HepG2 (cell line): ENCODE measurements around the gene MGAT2. TPM values are rescaled to one million over a fixed set of nuclear protein-coding genes. Genes with fewer than 3 reads are reported as not detected.

Experiments used
- ESRRA ChIP-seq: sonication (generic); formaldehyde crosslinking; IDR thresholded peaks from 2 replicates; pipeline ENCODE4 v1.5.1; 2020; ENCODE audit warnings: mild to moderate bottlenecking, low read depth, missing genetic modification reagents
- GABPA ChIP-seq, 2 experiments: IDR thresholded peaks; 2 replicates each; pipeline ENCODE4 v1.6.1; 2011 to 2016; ENCODE audit warnings: low read depth in 2 of 2, low read length in 1 of 2, missing biosample characterization in 1 of 2, missing genetic modification characterization in 1 of 2
- GPN1 ChIP-seq: sonication (generic); formaldehyde crosslinking; IDR thresholded peaks from 2 replicates; pipeline ENCODE4 v1.5.1; 2020; ENCODE audit warnings: missing genetic modification reagents, borderline replicate concordance
- HNRNPL ChIP-seq: fragments of 200-400 bp; formaldehyde crosslinking; IDR thresholded peaks from 2 replicates; pipeline ENCODE4 v1.6.1; 2017; ENCODE audit warnings: mild to moderate bottlenecking, low read depth, low read length
- IRX3 ChIP-seq: sonication (generic); formaldehyde crosslinking; IDR thresholded peaks from 2 replicates; pipeline ENCODE4 v1.8.1; 2023; ENCODE audit warnings: mild to moderate bottlenecking, low read depth, missing genetic modification reagents, borderline replicate concordance
- KLF6 ChIP-seq: IDR thresholded peaks from 2 replicates; pipeline ENCODE4 v1.8.0; 2016; ENCODE audit warnings: missing biosample characterization, missing genetic modification reagents
- MNT ChIP-seq: fragments of 450-650 bp; IDR thresholded peaks from 2 replicates; pipeline ENCODE4 v1.6.1; 2016
- MXD3 ChIP-seq: IDR thresholded peaks from 2 replicates; pipeline ENCODE4 v1.6.1; 2016; ENCODE audit warnings: mild to moderate bottlenecking, missing biosample characterization, missing genetic modification reagents
- NFYB ChIP-seq: sonication (generic); formaldehyde crosslinking; IDR thresholded peaks from 2 replicates; pipeline ENCODE4 v1.4.0; 2020; ENCODE audit warnings: missing genetic modification reagents
- PHF21A ChIP-seq: sonication (generic); formaldehyde crosslinking; IDR thresholded peaks from 2 replicates; pipeline ENCODE4 v1.5.0; 2020; ENCODE audit warnings: mild to moderate bottlenecking, missing genetic modification reagents
- REL ChIP-seq: sonication (generic); formaldehyde crosslinking; conservative IDR thresholded peaks from 2 replicates; pipeline ENCODE4 v1.8.0; 2022; ENCODE audit warnings: mild to moderate bottlenecking, missing genetic modification reagents, moderate library complexity
- SYNCRIP ChIP-seq: fragments of 200-400 bp; formaldehyde crosslinking; IDR thresholded peaks from 2 replicates; pipeline ENCODE4 v1.6.1; 2018; ENCODE audit warnings: mild to moderate bottlenecking, low read depth, low read length; ENCODE audit not compliant: insufficient read depth
- TBX2 ChIP-seq: sonication (generic); formaldehyde crosslinking; IDR thresholded peaks from 2 replicates; pipeline ENCODE4 v1.5.0; 2020; ENCODE audit warnings: missing genetic modification reagents, mild to moderate bottlenecking, borderline replicate concordance
- TSC22D2 ChIP-seq: sonication (generic); formaldehyde crosslinking; IDR thresholded peaks from 2 replicates; pipeline ENCODE4 v1.5.1; 2020; ENCODE audit warnings: missing genetic modification reagents, mild to moderate bottlenecking, borderline replicate concordance
- ZNF138 ChIP-seq: sonication (generic); formaldehyde crosslinking; IDR thresholded peaks from 2 replicates; pipeline ENCODE4 v1.5.0; 2020; ENCODE audit warnings: mild to moderate bottlenecking, low read depth, missing genetic modification reagents
- ZNF580 ChIP-seq: IDR thresholded peaks from 2 replicates; pipeline ENCODE4 v1.6.1; 2016; ENCODE audit warnings: low read depth, borderline replicate concordance
- ZNF768 ChIP-seq: sonication (generic); formaldehyde crosslinking; IDR thresholded peaks from 2 replicates; pipeline ENCODE4 v1.4.0; 2020; ENCODE audit warnings: missing genetic modification reagents
- ZSCAN12 ChIP-seq: sonication (generic); formaldehyde crosslinking; IDR thresholded peaks from 2 replicates; pipeline ENCODE4 v1.9.0; 2021; ENCODE audit warnings: mild to moderate bottlenecking, missing genetic modification reagents
- polyA plus RNA-seq, 8 experiments: library from polyadenylated mRNA; depleted of rRNA in 3 of 8; stranded (reverse) in 7 of 8; unstranded in 1 of 8; fragments of >200 nt; fragmentation: Illumina TruSeq in 4 of 8; extraction: Trizol in 4 of 8; gene quantifications; 2 replicates each; pipeline versions ENCODE4 v1.2.1 to v1.2.3, GENCODE V29; 2011 to 2016; ENCODE audit warnings: low read depth in 4 of 8, missing spikeins in 1 of 8, mixed read lengths in 1 of 8; ENCODE audit not compliant: insufficient read depth in 1 of 8
- total RNA-seq, 5 experiments: library from RNA; depleted of rRNA; stranded (reverse); fragments of >200 nt; fragmentation: Illumina TruSeq; extraction: Trizol; gene quantifications; 2 replicates each; pipeline ENCODE4 v1.2.3, GENCODE V29; 2016; ENCODE audit warnings: low read depth in 1 of 5
- TF ChIP-seq, protein P1 (sequence below): sonication (generic); formaldehyde crosslinking; IDR thresholded peaks from 2 replicates; pipeline ENCODE4 v1.4.0; 2020; ENCODE audit warnings: mild to moderate bottlenecking, missing genetic modification reagents
- TF ChIP-seq, protein P2 (sequence below): sonication (generic); formaldehyde crosslinking; IDR thresholded peaks from 2 replicates; pipeline ENCODE4 v1.8.1; 2023; ENCODE audit warnings: mild to moderate bottlenecking, missing genetic modification reagents
- TF ChIP-seq, protein P3 (sequence below): sonication (generic); formaldehyde crosslinking; IDR thresholded peaks from 2 replicates; pipeline ENCODE4 v1.4.0; 2020; ENCODE audit warnings: missing genetic modification reagents
- TF ChIP-seq, protein P4 (sequence below): IDR thresholded peaks from 2 replicates; pipeline ENCODE4 v1.6.1; 2016; ENCODE audit warnings: low read depth, control low read depth

MGAT2 gene
- total and polyA plus RNA-seq, 2 of the 13 experiments (the other 11 are each of a cell fraction or from before 2014, with no cell fraction given) = 12.9 to 51.9 TPM

GRCh38 chr14:49620182-49621113, at the start of gene MGAT2, which contains the start of gene RPL36AL (continued):
- TF ChIP-seq, protein P1, sequence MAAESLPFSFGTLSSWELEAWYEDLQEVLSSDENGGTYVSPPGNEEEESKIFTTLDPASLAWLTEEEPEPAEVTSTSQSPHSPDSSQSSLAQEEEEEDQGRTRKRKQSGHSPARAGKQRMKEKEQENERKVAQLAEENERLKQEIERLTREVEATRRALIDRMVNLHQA (CRISPR knock-in tag) = no peak
- TF ChIP-seq SYNCRIP (no peak), MNT (peak; percentile 7; the same call in 1 of the 2 replicates), ZSCAN12 (CRISPR knock-in tag) (peak; percentile 55; the same call in 1 of the 2 replicates), PHF21A (CRISPR knock-in tag) (no peak; the same call in 1 of the 2 replicates), TBX2 (peak; percentile 53), TSC22D2 (CRISPR knock-in tag) (no peak), NFYB (CRISPR knock-in tag) (peak; percentile 97), REL (CRISPR knock-in tag) (0 out of 2 replicates have a peak, but pooled peaks have one; percentile 8), GABPA (IDR thresholded peaks at IDR 0.05; ENCODE audit: low read depth, low read length) (peak; percentile 85), GABPA (CRISPR knock-in tag; IDR thresholded peaks at IDR 0.05; ENCODE audit: low read depth) (peak; percentile 95), ZNF138 (CRISPR knock-in tag) (no peak), ZNF580 (CRISPR knock-in tag) (peak; percentile 78; the same call in 1 of the 2 replicates), KLF6 (CRISPR knock-in tag) (peak; percentile 82), HNRNPL (0 out of 2 replicates have a peak, but pooled peaks have one; percentile 24), ZNF768 (CRISPR knock-in tag) (peak; percentile 31), GPN1 (CRISPR knock-in tag) (no peak), MXD3 (peak; percentile 40), IRX3 (CRISPR knock-in tag) (0 out of 2 replicates have a peak, but pooled peaks have one; percentile 79), ESRRA (peak; percentile 40; the same call in 1 of the 2 replicates)
- TF ChIP-seq, protein P2, sequence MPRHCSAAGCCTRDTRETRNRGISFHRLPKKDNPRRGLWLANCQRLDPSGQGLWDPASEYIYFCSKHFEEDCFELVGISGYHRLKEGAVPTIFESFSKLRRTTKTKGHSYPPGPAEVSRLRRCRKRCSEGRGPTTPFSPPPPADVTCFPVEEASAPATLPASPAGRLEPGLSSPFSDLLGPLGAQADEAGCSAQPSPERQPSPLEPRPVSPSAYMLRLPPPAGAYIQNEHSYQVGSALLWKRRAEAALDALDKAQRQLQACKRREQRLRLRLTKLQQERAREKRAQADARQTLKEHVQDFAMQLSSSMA (CRISPR knock-in tag) = no peak
- TF ChIP-seq, protein P3, sequence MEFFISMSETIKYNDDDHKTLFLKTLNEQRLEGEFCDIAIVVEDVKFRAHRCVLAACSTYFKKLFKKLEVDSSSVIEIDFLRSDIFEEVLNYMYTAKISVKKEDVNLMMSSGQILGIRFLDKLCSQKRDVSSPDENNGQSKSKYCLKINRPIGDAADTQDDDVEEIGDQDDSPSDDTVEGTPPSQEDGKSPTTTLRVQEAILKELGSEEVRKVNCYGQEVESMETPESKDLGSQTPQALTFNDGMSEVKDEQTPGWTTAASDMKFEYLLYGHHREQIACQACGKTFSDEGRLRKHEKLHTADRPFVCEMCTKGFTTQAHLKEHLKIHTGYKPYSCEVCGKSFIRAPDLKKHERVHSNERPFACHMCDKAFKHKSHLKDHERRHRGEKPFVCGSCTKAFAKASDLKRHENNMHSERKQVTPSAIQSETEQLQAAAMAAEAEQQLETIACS (CRISPR knock-in tag) = no peak
- TF ChIP-seq, protein P4, sequence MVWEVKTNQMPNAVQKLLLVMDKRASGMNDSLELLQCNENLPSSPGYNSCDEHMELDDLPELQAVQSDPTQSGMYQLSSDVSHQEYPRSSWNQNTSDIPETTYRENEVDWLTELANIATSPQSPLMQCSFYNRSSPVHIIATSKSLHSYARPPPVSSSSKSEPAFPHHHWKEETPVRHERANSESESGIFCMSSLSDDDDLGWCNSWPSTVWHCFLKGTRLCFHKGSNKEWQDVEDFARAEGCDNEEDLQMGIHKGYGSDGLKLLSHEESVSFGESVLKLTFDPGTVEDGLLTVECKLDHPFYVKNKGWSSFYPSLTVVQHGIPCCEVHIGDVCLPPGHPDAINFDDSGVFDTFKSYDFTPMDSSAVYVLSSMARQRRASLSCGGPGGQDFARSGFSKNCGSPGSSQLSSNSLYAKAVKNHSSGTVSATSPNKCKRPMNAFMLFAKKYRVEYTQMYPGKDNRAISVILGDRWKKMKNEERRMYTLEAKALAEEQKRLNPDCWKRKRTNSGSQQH = peak; percentile 85
